Cortex of kidney (tissue), 1 donor: Measurements from ENCODE around the gene MORN1.
A peak's percentile ranks its signal among the peaks of the same experiment; 100 is the strongest.

ENCODE experiments used
- DNase-seq: peaks from one replicate; lab custom pipeline; 2025; lab: John Stamatoyannopoulos, UW

MORN1 gene

GRCh38 chr1:2419416-2419815 is 28.1 kb upstream of the MORN1 start:
- DNase-seq = no peak

- no peak for DNase-seq
These were observed 27.5 kb upstream of the MORN1 start for GRCh38 chr1:2418791-2419320.

DNA sequence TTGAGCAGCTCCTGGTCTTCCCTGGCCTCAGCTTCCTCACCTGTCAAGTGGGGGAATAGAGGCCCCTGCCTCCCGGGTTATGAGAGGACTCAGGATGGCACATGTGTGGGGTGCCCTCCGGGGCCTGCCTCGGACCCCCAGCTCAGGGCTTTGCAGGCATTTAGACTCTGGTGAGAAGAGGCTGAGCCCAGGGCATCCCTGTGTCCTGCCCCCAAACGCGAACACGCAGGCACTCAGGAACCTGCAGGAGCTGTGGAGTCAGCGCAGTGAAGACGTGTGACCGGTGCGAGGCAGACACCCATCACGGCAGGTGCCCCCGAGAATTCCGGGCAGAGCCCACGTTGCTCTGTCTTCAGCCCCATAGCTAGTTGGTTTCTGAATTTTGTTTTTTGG is 26.5 kb upstream of the MORN1 start:
- no peak for DNase-seq

DNA sequence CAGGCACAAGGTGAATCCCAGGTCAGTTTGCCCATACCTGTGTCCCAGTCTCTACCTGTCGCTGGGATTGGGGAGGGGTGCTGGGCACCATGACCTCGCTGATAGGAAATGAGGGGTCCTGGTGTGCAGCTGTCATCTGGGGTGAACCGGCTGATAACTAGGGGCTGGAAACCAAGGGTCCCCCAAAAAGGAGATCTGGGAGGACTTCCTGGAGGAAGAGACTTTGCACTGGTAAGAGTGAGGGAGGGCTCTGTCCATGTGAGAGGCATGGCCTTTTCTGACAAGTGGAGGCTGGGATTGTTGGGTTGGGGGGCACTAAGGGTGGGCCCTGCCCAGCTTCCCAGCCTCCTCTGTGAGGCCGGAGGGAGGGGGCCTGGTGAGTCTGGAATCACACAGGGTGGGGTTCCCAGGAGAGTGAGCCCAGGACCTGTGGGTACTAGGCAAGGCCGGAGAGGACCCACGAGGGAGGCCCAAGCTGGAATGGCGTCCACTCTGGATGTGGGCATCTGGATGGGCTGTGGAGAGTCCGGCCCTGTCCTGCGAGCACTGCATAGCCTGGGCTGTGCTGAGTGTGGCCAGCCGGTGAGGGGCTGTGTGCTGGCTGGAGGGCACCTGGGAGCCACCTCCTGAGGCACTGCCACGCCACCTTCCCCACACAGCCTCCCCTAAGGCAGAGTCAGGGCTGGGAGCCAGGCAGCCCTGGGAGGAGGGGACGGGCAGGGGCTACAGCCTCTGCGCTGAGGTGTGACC is 25.9 kb upstream of the MORN1 start:
- DNase-seq = no peak

DNA sequence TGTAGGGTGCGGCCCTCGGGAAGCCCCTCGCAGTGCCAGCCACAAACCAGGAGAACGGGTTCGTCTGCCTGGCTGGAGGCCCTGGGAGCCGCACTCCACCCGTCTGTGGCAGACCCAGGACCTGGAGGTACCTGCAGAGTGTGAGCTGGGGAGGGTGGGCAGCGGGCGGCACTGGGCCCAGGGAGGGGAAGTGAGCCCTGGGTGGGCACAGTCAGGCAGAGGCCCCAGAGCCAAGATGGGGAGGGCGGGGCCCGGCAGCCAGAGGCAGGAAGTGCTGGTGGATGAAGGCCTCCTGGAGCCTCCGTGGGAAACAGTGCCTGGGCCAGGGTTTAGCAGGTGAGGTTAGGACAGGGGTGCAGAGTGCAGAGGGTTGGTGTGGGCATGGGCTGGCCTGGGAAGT is 25.0 kb upstream of the MORN1 start:
- DNase-seq = no peak

DNA sequence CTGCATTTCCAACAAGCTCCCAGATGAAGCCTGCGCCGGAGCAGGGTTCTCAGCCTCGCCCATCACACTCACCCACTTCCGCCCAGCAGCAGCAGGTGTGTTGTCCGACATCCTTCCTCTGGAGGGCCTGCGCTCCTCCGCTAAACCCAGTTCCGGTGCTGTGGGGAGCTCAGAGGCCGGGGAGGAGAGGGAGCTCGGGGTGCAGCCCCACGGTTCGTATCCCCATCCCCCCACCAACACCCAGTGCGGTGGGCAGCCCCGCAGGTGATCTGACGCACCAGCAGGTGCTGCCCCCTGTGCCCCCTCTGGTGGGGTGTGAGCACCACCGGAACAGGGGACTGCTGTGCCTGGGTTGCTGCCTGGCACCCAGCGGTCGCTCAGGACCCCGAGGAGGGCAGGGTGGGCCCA is 24.5 kb upstream of the MORN1 start:
- no peak for DNase-seq

- no peak for DNase-seq
These were observed 24.0 kb upstream of the MORN1 start for GRCh38 chr1:2415337-2415736.

- no peak for DNase-seq
These were observed 23.1 kb upstream of the MORN1 start for GRCh38 chr1:2414297-2414958.

- DNase-seq = no peak
These were observed 22.3 kb upstream of the MORN1 start for GRCh38 chr1:2413495-2414296.

- no peak for DNase-seq
These were observed 21.6 kb upstream of the MORN1 start for GRCh38 chr1:2412773-2413494.

DNA sequence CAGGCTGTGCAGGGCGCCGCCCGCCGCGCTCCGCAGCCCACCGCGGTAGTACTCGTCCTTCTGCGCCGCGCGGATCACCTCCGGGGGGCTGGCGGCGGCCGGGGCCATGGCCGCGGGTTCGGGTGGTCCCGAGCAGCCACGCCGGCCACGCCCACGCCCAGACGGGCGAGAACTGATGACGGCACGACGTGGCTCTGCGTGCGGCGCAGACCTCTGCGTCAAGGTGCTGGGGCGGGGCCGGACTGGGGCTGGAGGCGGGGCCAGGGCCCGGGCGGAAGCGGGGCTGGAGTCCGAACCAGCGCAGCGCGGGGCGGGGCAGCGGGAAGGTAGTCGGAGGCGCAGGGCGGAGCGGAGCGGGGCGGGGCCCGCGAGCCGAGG is 21.0 kb upstream of the MORN1 start, which contains the start of gene PEX10:
PEX10 (minus strand) TSS at position 170 of the 378 bp plus-strand sequence; CDS start at position 108, 62 bp downstream.
- DNase-seq = peak; percentile 58

GRCh38 chr1:2411801-2412394 is 20.5 kb upstream of the MORN1 start:
- no peak for DNase-seq

DNA sequence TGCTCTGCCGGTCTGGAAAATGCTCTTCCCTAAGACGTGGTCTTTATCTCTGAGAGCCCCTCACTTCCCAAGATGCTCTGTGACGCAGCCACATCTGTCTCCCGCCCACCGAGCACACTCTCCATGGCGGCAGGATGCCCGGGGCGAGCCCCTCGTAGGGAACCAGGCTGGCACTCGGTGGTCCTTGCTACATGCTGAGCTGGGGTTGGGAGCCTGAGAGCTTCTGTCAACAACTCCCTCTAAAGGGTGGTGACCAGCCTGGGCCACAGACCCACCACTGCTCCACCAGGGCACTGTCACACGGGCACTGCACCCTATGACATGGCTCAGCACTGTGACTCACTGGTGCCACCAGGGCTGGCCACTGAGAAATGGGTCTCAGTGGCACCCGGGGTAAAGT is 18.4 kb upstream of the MORN1 start:
- DNase-seq = no peak

DNA sequence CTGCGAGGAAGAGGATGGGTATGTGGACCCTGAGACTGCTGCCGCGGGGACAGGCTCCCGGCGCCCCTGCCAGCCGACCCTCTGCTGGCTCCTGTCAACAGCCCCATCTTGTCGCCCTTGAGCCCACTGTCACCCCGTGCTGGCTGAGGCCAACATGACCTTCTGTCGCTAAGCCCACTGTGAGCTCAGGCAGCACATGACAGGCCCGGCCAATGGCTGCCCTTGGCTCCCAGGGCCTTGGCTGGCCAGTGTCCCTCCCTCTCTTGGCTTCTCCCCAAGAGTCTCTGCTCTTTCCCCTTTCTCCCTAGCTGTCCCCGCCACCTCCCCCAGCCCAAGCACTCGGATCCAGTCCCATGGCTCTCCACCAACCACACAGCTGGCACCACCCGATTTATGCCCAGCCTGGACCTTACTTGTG is 17.5 kb upstream of the MORN1 start:
- no peak for DNase-seq

- DNase-seq = no peak
These were observed 17.1 kb upstream of the MORN1 start for GRCh38 chr1:2408456-2408855.

DNA sequence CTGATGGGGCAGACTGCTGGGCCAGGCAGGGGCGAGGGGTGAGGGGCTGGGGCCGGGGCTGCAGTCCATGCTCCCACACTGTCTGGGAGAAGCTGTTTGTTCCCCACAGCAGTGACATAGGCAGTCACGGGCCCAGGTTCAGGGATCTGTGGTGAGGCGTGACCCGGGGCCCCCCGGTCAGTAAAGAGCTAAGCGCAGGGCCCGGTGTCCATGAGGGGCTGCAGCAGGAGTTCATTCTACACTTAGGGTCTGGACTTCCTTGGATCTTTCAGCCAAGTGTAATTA is 16.6 kb upstream of the MORN1 start:
- no peak for DNase-seq

- no peak for DNase-seq
These were observed 16.0 kb upstream of the MORN1 start for GRCh38 chr1:2407166-2407990.

DNA sequence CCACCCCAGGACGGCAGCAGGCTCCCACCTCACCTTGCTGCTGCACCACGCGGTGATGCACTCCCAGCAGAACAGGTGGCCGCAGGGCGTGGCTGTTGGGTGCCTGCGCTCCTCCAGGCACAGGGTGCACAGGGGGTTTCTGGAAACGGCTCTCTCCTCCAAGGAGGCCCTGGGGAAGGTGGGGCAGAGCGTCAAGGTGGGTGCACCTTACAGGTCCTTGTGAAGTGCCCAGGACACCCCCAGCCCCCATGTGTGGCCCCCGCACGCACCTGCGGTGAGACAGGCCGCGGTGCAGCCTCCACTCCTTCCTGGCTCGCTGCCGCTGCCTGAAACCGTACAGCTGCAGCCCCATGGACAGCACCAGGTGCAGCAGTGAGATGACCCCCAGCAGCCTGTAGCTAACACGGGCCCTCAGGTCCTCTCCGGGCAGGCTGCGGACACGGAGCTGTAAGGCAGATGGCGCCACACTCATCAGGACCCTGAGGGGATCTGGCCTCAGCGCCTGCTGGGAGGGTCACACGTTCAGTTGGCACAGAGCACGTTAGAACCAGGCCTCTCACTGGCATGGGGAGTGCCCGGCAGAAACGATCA is 15.2 kb upstream of the MORN1 start:
- DNase-seq = no peak

- no peak for DNase-seq
These were observed 14.4 kb upstream of the MORN1 start for GRCh38 chr1:2405588-2406295.
